HG03520 (cell line): ENCODE data around the gene LHFPL3.

Experiments used
- ATAC-seq: cut with Tn5 transposase; IDR thresholded peaks from one replicate; pipeline ENCODE4 v1.9.1; 2021; ENCODE audit warnings: mild to moderate bottlenecking, moderate library complexity; ENCODE audit not compliant: unreplicated experiment

Gene LHFPL3

GRCh38 chr7:104791080-104791479, 462.7 kb downstream of the LHFPL3 start:
- ATAC-seq = no peak

GRCh38 chr7:104793066-104793465, 464.7 kb downstream of the LHFPL3 start:
- ATAC-seq = no peak

GRCh38 chr7:104794154-104794553, 465.8 kb downstream of the LHFPL3 start:
- ATAC-seq = no peak

GRCh38 chr7:104794589-104794988, 466.2 kb downstream of the LHFPL3 start:
- ATAC-seq = no peak

- no peak for ATAC-seq
These were observed 466.7 kb downstream of the LHFPL3 start for GRCh38 chr7:104795086-104795485.

GRCh38 chr7:104795616-104796398, 467.4 kb downstream of the LHFPL3 start:
- ATAC-seq = no peak

GRCh38 chr7:104800307-104800706, 471.9 kb downstream of the LHFPL3 start:
- ATAC-seq = no peak

GRCh38 chr7:104801022-104801421, 472.6 kb downstream of the LHFPL3 start:
- no peak for ATAC-seq

GRCh38 chr7:104803931-104804330, 475.5 kb downstream of the LHFPL3 start:
- no peak for ATAC-seq

- no peak for ATAC-seq
These were observed 476.3 kb downstream of the LHFPL3 start for GRCh38 chr7:104804696-104805095.

- no peak for ATAC-seq
These were observed 477.3 kb downstream of the LHFPL3 start for GRCh38 chr7:104805449-104806317.

GRCh38 chr7:104807671-104808070, 479.3 kb downstream of the LHFPL3 start:
- ATAC-seq = no peak

- ATAC-seq = no peak
These were observed 481.5 kb downstream of the LHFPL3 start for GRCh38 chr7:104809906-104810305.

GRCh38 chr7:104814126-104814525, 485.7 kb downstream of the LHFPL3 start:
- no peak for ATAC-seq

GRCh38 chr7:104814671-104815400, 486.4 kb downstream of the LHFPL3 start:
- ATAC-seq = no peak

- ATAC-seq = no peak
These were observed 488.1 kb downstream of the LHFPL3 start for GRCh38 chr7:104816537-104816936.

- no peak for ATAC-seq
These were observed 490.8 kb downstream of the LHFPL3 start for GRCh38 chr7:104818961-104819880.

GRCh38 chr7:104820836-104821535, 492.6 kb downstream of the LHFPL3 start:
- no peak for ATAC-seq

GRCh38 chr7:104823177-104823576, 494.8 kb downstream of the LHFPL3 start:
- ATAC-seq = no peak

- no peak for ATAC-seq
These were observed 496.7 kb downstream of the LHFPL3 start for GRCh38 chr7:104825099-104825498.
